Endodermal cell (in vitro differentiated cells): Measurements from ENCODE around the gene NOCT. TPM values are rescaled to one million over a fixed set of nuclear protein-coding genes. Genes with fewer than 3 reads are reported as not detected.

ENCODE experiments used
- DNase-seq: peaks from one replicate; pipeline ENCODE4 v3.0.0-alpha.2; 2017
- H3K27ac ChIP-seq: 2 replicates; pipeline ENCODE4 v1.5.1; 2013; ENCODE audit warnings: mild to moderate bottlenecking, low read depth, low read length, moderate library complexity
- H3K27me3 ChIP-seq: 2 replicates; pipeline ENCODE4 v1.6.1; 2013; ENCODE audit warnings: mild to moderate bottlenecking, low read length, moderate library complexity; ENCODE audit not compliant: insufficient read depth, control insufficient read depth, poor library complexity, severe bottlenecking
- H3K36me3 ChIP-seq: 2 replicates; pipeline ENCODE4 v1.7.0; 2013; ENCODE audit warnings: mild to moderate bottlenecking, low read length, moderate library complexity; ENCODE audit not compliant: control insufficient read depth, insufficient read depth
- H3K4me1 ChIP-seq: one replicate; pipeline ENCODE4 v1.7.0; 2013; ENCODE audit warnings: low read length; ENCODE audit not compliant: control insufficient read depth, insufficient read depth
- H3K4me3 ChIP-seq: 2 replicates; pipeline ENCODE4 v1.5.1; 2013; ENCODE audit warnings: mild to moderate bottlenecking, low read length, moderate library complexity
- H3K9ac ChIP-seq: 2 replicates; pipeline ENCODE4 v1.6.1; 2013; ENCODE audit warnings: mild to moderate bottlenecking, low read length, moderate library complexity; ENCODE audit not compliant: poor library complexity, severe bottlenecking; ENCODE audit errors: extremely low read depth
- H3K9me3 ChIP-seq: 2 replicates; pipeline ENCODE4 v1.6.1; 2013; ENCODE audit warnings: mild to moderate bottlenecking, low read length, moderate library complexity; ENCODE audit not compliant: control insufficient read depth
- H3K27ac Mint-ChIP-seq: 2 replicates; pipeline ENCODE4 v1.8.0; 2020; ENCODE audit warnings: mixed read lengths
- H3K27me3 Mint-ChIP-seq: 2 replicates; pipeline ENCODE4 v1.8.0; 2021; ENCODE audit warnings: mild to moderate bottlenecking, mixed read lengths; ENCODE audit not compliant: insufficient read depth
- H3K36me3 Mint-ChIP-seq: 2 replicates; pipeline ENCODE4 v1.8.0; 2020; ENCODE audit warnings: low read depth, mixed read lengths
- H3K4me1 Mint-ChIP-seq: 2 replicates; pipeline ENCODE4 v1.8.0; 2020; ENCODE audit warnings: mixed read lengths
- H3K4me3 Mint-ChIP-seq: 2 replicates; pipeline ENCODE4 v1.8.0; 2020; ENCODE audit warnings: mild to moderate bottlenecking, moderate library complexity, mixed read lengths
- H3K9me3 Mint-ChIP-seq: 2 replicates; pipeline ENCODE4 v1.8.0; 2020; ENCODE audit warnings: mild to moderate bottlenecking, mixed read lengths
- CTCF ChIP-seq: fragments of 200-600 bp; sonication (generic); conservative IDR thresholded peaks from 2 replicates; pipeline ENCODE4 v1.5.0; 2021; ENCODE audit warnings: antibody characterized with exemption, mild to moderate bottlenecking
- WGBS, 2 experiments: methylation state at CpG; one replicate each; pipeline versions ENCODE4 v1.1.5 to v1.1.7; 2013; ENCODE audit warnings: missing lambda C conversion rate in 2 of 2, mixed read lengths in 1 of 2; ENCODE audit not compliant: insufficient coverage in 1 of 2, insufficient read length in 1 of 2; 5-methylcytosine and 5-hydroxymethylcytosine counted together
- total RNA-seq, 2 donors: library from RNA; stranded (reverse); fragmentation: NEBNext Ultra II Directional in 1 of 2; extraction: Animal tissue kit (Norgen Biotek cat#: 25700) in 1 of 2; gene quantifications; 2 replicates in 1 of 2; 3 replicates in 1 of 2; pipeline ENCODE4 v1.2.1, GENCODE V29; 2021

The NOCT gene
- total RNA-seq, 2 donors from 2014 or later = 11.7 to 22.3 TPM

- no peaks in the 10 kb centered on the region for H3K27me3 Mint-ChIP-seq
- no peak for DNase-seq
- no peak overlapping the region for H3K9ac ChIP-seq
- peaks cover 85% of the 10 kb centered on the region for H3K36me3 ChIP-seq
- H3K4me1 Mint-ChIP-seq = peaks cover 26% of the 10 kb centered on the region
- WGBS, 2 experiments = 94% methylated on average over 2 of the region's 3 CpGs; no CpG with 5 or more reads in 1 of the 2 experiments
- H3K9me3 ChIP-seq = peaks cover 11% of the 10 kb centered on the region
- no peaks in the 10 kb centered on the region for H3K9me3 Mint-ChIP-seq
- no peak overlapping the region for H3K4me3 ChIP-seq
- no peaks in the 10 kb centered on the region for H3K27me3 ChIP-seq
- H3K4me1 ChIP-seq = peaks cover 12% of the 10 kb centered on the region
- H3K36me3 Mint-ChIP-seq = peaks cover 78% of the 10 kb centered on the region
- no peak overlapping the region for H3K27ac ChIP-seq
- H3K27ac Mint-ChIP-seq = no peak overlapping the region
- H3K4me3 Mint-ChIP-seq = no peak overlapping the region
- no peak for TF ChIP-seq CTCF
Measured at GRCh38 chr4:139060591-139060990, 45.0 kb downstream of the NOCT start.

- WGBS, 2 experiments = 100% methylated on average over 1 of the region's 1 CpG; no CpG with 5 or more reads in 1 of the 2 experiments
- Mint-ChIP-seq H3K27ac (no peak overlapping the region), H3K9me3 (no peaks in the 10 kb centered on the region), H3K27me3 (no peaks in the 10 kb centered on the region), H3K4me1 (no peaks in the 10 kb centered on the region), H3K36me3 (peaks cover 25% of the 10 kb centered on the region), H3K4me3 (no peak overlapping the region)
- H3K4me1 ChIP-seq = no peaks in the 10 kb centered on the region
- no peak for TF ChIP-seq CTCF
- DNase-seq = no peak
- H3K36me3 ChIP-seq = peaks cover 34% of the 10 kb centered on the region
- no peaks in the 10 kb centered on the region for H3K27me3 ChIP-seq
- no peak overlapping the region for H3K4me3 ChIP-seq
- H3K27ac ChIP-seq = no peak overlapping the region
- H3K9me3 ChIP-seq = no peaks in the 10 kb centered on the region
- H3K9ac ChIP-seq = no peak overlapping the region
Measured at GRCh38 chr4:139076016-139076744, 60.6 kb downstream of the NOCT start.

DNA sequence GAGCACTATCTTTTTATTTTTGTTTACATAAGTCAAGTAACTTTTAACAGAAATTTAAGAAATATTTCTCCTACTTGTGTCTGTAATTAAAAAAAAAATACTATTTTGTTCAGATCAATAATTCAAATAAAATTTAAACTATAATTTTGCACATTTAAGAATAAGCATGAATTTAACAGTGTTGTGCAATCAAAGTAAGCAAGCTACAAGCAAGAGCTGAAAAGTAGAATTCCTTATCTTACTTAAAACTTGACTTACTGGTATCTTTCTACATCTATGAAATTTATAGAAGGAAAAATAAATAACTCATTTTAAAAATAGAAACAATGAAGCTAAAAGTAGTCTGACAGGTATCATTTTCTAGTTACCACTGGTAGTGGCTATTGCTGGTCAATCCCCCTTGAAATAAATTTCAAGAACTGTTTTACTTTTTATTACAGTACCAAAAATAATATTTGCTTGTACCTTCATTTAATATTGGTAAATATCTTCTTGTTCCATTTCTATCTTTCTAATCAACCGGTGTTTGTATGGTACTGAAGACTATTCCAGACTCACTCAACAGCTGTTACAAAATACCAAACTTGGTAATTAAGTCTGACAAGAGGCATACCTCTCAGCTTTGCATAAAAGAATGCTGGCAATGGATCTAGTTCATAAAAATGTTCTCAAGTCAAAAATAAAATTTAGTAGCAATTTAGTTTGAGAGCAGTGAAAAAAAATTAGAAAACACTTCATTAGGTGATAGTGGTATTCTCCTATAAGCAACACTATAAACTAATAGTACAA lies 62.2 kb downstream of the NOCT start:
- WGBS, 2 experiments = 100% methylated on average over 1 of the region's 1 CpG; no CpG with 5 or more reads in 1 of the 2 experiments
- H3K36me3 Mint-ChIP-seq = peaks cover 13% of the 10 kb centered on the region
- no peak for DNase-seq
- no peak for TF ChIP-seq CTCF
- peaks cover 13% of the 10 kb centered on the region for H3K4me1 Mint-ChIP-seq
- Histone ChIP-seq H3K36me3 (peaks cover 18% of the 10 kb centered on the region), H3K9ac (no peak overlapping the region), H3K27me3 (no peaks in the 10 kb centered on the region), H3K4me1 (peaks cover 4% of the 10 kb centered on the region), H3K27ac (no peak overlapping the region), H3K4me3 (no peak overlapping the region), H3K9me3 (no peaks in the 10 kb centered on the region)
- H3K27me3 Mint-ChIP-seq = no peaks in the 10 kb centered on the region
- H3K27ac Mint-ChIP-seq = no peak overlapping the region
- H3K4me3 Mint-ChIP-seq = no peak overlapping the region
- no peaks in the 10 kb centered on the region for H3K9me3 Mint-ChIP-seq
